ENCODE results near the gene HSPB7. TPM values are rescaled to one million over a fixed set of nuclear protein-coding genes. Genes with fewer than 3 reads are reported as not detected.

Gene HSPB7
- total and polyA plus RNA-seq, 2 donors (not counting 3 experiments of a cell fraction or from before 2014, with no cell fraction given) = not detected

- no peaks in the 10 kb centered on the region for H3K9me3 ChIP-seq (replicated peaks; ENCODE audit: control insufficient read depth, insufficient read depth, low read length)
- H2AFZ ChIP-seq (ENCODE audit: low read depth, low read length) = no peak overlapping the region
- ChIA-PET CTCF (interaction anchor here (0.7 to 2.6 kb wide), 3 partner anchors 9 to 207 kb away, joined by 3 to 18 read pairs (median 10); no protein-coding TSS in a partner anchor), POLR2A (no interaction called here)
- H4K20me1 ChIP-seq (replicated peaks; ENCODE audit: control insufficient read depth, extremely low read depth, insufficient read depth, low read length) = no peaks in the 10 kb centered on the region
- dilution Hi-C loops (cut with MboI; ENCODE audit: extremely low pct_ligation_motif_present, low sequenced_read_pairs) (no loop called here), intact Hi-C loops (cut with micrococcal nuclease) (no loop called here)
- BruUV-seq (replicated peaks) = no TSS peak
- H3K4me2 ChIP-seq (ENCODE audit: insufficient read depth, low read length) = no peak overlapping the region
- FAIRE-seq = no peak
- H3K4me1 ChIP-seq (ENCODE audit: control insufficient read depth, extremely low read depth, insufficient read depth, low read length) = no peaks in the 10 kb centered on the region
- H3K4me3 ChIP-seq (replicated peaks in 1 of 3; ENCODE audit: insufficient read depth in 1 of 3, low read depth in 1 of 3, low read length in 3 of 3) = no peak overlapping the region
- H3K27ac ChIP-seq (ENCODE audit: insufficient read depth, low read depth, low read length) = no peak overlapping the region
- H3K27me3 ChIP-seq (ENCODE audit: control insufficient read depth in 2 of 2, insufficient read depth in 2 of 2, low read length in 2 of 2) = peaks cover 0 to 2% of the 10 kb centered on the region in 2 experiments
- H3K79me2 ChIP-seq (ENCODE audit: control insufficient read depth, insufficient read depth, low read length) = no peaks in the 10 kb centered on the region
- no peak for DNase-seq (ENCODE audit: low read depth, low spot score)
- no peak for TF ChIP-seq GATA2 (IDR thresholded peaks at IDR 0.05; ENCODE audit: insufficient read depth, insufficient read length, low read depth, low read length)
- H3K36me3 ChIP-seq (ENCODE audit: control insufficient read depth in 2 of 2, extremely low read depth in 1 of 2, insufficient read depth in 2 of 2, low read length in 2 of 2) = no peaks in the 10 kb centered on the region
- H3K9me1 ChIP-seq (replicated peaks; ENCODE audit: control insufficient read depth, extremely low read depth, insufficient read depth, low read length) = no peaks in the 10 kb centered on the region
- H3K9ac ChIP-seq (replicated peaks; ENCODE audit: extremely low read depth, insufficient read depth, low read length) = no peak overlapping the region
Measured at GRCh38 chr1:15998929-15999328, 18.9 kb downstream of the HSPB7 start.

DNA sequence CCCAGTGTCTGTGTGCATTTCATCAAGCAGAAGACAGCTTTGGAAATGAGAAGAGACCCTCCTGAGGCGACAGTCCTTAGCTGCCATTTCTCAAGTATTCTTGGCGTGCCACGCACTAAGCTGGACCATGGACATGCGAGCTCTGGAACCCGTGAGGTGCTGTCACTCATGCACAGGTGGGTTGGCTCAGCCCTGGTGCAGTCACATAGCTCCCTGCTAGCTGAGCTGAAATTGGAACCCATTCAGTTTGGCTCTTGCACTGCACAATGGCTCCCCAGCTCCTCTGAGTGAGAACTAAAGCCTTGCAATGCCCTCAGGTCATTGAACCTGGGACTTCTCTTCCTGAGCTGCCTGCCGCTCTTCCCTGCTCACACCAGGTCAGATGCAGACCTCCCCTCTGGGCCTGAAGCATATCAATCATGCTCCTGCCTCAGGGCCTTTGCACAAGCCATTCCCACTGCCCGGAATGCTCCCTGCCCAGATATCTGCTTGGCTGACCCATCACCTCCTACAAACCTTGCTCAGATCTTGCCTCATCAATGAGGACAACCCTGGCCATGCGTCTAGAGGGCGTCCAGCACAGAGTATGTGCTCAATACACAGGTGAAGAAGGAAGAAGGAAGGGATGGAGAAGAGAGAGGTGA, 20.1 kb downstream of the HSPB7 start:
- intact Hi-C loops (cut with micrococcal nuclease) (no loop called here), dilution Hi-C loops (cut with MboI; ENCODE audit: extremely low pct_ligation_motif_present, low sequenced_read_pairs) (no loop called here)
- Histone ChIP-seq H3K79me2 (ENCODE audit: control insufficient read depth, insufficient read depth, low read length) (no peaks in the 10 kb centered on the region), H4K20me1 (replicated peaks; ENCODE audit: control insufficient read depth, extremely low read depth, insufficient read depth, low read length) (no peaks in the 10 kb centered on the region), H3K27ac (ENCODE audit: insufficient read depth, low read depth, low read length) (no peak overlapping the region), H3K36me3 (ENCODE audit: control insufficient read depth in 2 of 2, extremely low read depth in 1 of 2, insufficient read depth in 2 of 2, low read length in 2 of 2) (no peaks in the 10 kb centered on the region), H3K9ac (replicated peaks; ENCODE audit: extremely low read depth, insufficient read depth, low read length) (no peak overlapping the region), H3K4me1 (ENCODE audit: control insufficient read depth, extremely low read depth, insufficient read depth, low read length) (no peaks in the 10 kb centered on the region), H2AFZ (ENCODE audit: low read depth, low read length) (no peak overlapping the region), H3K9me1 (replicated peaks; ENCODE audit: control insufficient read depth, extremely low read depth, insufficient read depth, low read length) (no peaks in the 10 kb centered on the region), H3K4me3 (replicated peaks in 1 of 3; ENCODE audit: insufficient read depth in 1 of 3, low read depth in 1 of 3, low read length in 3 of 3) (no peak overlapping the region), H3K9me3 (replicated peaks; ENCODE audit: control insufficient read depth, insufficient read depth, low read length) (no peaks in the 10 kb centered on the region), H3K27me3 (ENCODE audit: control insufficient read depth in 2 of 2, insufficient read depth in 2 of 2, low read length in 2 of 2) (peaks cover 0 to 2% of the 10 kb centered on the region in 2 experiments), H3K4me2 (ENCODE audit: insufficient read depth, low read length) (no peak overlapping the region)
- TF ChIP-seq JUN (IDR thresholded peaks at IDR 0.05; ENCODE audit: borderline replicate concordance, insufficient read depth, insufficient read length, low read depth) (no peak), FOS (IDR thresholded peaks at IDR 0.05; ENCODE audit: borderline replicate concordance, insufficient read depth, low read length) (no peak), MYC (IDR thresholded peaks at IDR 0.05; ENCODE audit: low read depth, low read length) (no peak), POLR2A (IDR thresholded peaks at IDR 0.05; ENCODE audit: low read depth, low read length) (no peak), POLR2AphosphoS5 (IDR thresholded peaks at IDR 0.05; ENCODE audit: insufficient read depth, low read depth, low read length) (no peak), GATA2 (IDR thresholded peaks at IDR 0.05; ENCODE audit: insufficient read depth, insufficient read length, low read depth, low read length) (no peak), EZH2 (IDR thresholded peaks at IDR 0.05; ENCODE audit: borderline replicate concordance, low read depth, low read length, severe bottlenecking) (no peak)
- TF ChIP-seq, protein P1, sequence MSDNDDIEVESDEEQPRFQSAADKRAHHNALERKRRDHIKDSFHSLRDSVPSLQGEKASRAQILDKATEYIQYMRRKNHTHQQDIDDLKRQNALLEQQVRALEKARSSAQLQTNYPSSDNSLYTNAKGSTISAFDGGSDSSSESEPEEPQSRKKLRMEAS (IDR thresholded peaks at IDR 0.05; ENCODE audit: insufficient read depth, insufficient read length) = no peak
- TF ChIP-seq, protein P2, sequence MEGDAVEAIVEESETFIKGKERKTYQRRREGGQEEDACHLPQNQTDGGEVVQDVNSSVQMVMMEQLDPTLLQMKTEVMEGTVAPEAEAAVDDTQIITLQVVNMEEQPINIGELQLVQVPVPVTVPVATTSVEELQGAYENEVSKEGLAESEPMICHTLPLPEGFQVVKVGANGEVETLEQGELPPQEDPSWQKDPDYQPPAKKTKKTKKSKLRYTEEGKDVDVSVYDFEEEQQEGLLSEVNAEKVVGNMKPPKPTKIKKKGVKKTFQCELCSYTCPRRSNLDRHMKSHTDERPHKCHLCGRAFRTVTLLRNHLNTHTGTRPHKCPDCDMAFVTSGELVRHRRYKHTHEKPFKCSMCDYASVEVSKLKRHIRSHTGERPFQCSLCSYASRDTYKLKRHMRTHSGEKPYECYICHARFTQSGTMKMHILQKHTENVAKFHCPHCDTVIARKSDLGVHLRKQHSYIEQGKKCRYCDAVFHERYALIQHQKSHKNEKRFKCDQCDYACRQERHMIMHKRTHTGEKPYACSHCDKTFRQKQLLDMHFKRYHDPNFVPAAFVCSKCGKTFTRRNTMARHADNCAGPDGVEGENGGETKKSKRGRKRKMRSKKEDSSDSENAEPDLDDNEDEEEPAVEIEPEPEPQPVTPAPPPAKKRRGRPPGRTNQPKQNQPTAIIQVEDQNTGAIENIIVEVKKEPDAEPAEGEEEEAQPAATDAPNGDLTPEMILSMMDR (IDR thresholded peaks at IDR 0.05; ENCODE audit: extremely low read depth in 1 of 2, insufficient read depth in 1 of 2, low read depth in 1 of 2, low read length in 2 of 2) = no peak
- BruUV-seq (replicated peaks) = no TSS peak
- CTCF ChIA-PET = interaction anchor here (0.9 to 2.6 kb wide), 6 partner anchors 10 to 206 kb away, joined by 3 to 18 read pairs (median 6); partner anchors contain the start of gene ZBTB17
- DNase-seq (ENCODE audit: low read depth, low spot score) (no peak), FAIRE-seq (no peak)
- POLR2A ChIA-PET = no interaction called here

Measured in endothelial cell of umbilical vein (primary cell).